Fibroblast of peridontal ligament (primary cell): ENCODE data around the gene SPR.
A peak's percentile ranks its signal among the peaks of the same experiment; 100 is the strongest.

ENCODE experiments used
- DNase-seq: peaks from one replicate; pipeline ENCODE4 v3.0.0-alpha.2; 2010; ENCODE audit errors: extremely low read depth

SPR gene

GRCh38 chr2:72887032-72887739, at the start of gene SPR:
SPR (plus strand) TSS chr2:72887408; CDS start chr2:72887433, 25 bp downstream.
- DNase-seq: peak; percentile 31

- no peak for DNase-seq
These were observed 47.1 kb upstream of the SPR start for GRCh38 chr2:72840066-72840465.

- no peak for DNase-seq
These were observed 45.6 kb upstream of the SPR start for GRCh38 chr2:72841462-72842125.

- no peak for DNase-seq
These were observed 43.9 kb upstream of the SPR start for GRCh38 chr2:72843301-72843700.

- DNase-seq: no peak
These were observed 40.8 kb upstream of the SPR start for GRCh38 chr2:72846171-72847095.

GRCh38 chr2:72847534-72848315, 39.5 kb upstream of the SPR start:
- DNase-seq: no peak

GRCh38 chr2:72848436-72849137, 38.6 kb upstream of the SPR start:
- no peak for DNase-seq

- DNase-seq: no peak
These were observed 38.1 kb upstream of the SPR start for GRCh38 chr2:72849138-72849462.

GRCh38 chr2:72851333-72851732, 35.9 kb upstream of the SPR start:
- DNase-seq: no peak

- peak; percentile 57 for DNase-seq
These were observed 27.4 kb upstream of the SPR start for GRCh38 chr2:72859831-72860262.

GRCh38 chr2:72862239-72862988, 24.8 kb upstream of the SPR start:
- DNase-seq: peak; percentile 86

GRCh38 chr2:72863046-72863445, 24.2 kb upstream of the SPR start:
- DNase-seq: no peak

GRCh38 chr2:72864500-72864899, 22.7 kb upstream of the SPR start:
- peak; percentile 16 for DNase-seq

GRCh38 chr2:72871060-72871459, 16.1 kb upstream of the SPR start:
- DNase-seq: no peak

- no peak for DNase-seq
These were observed 15.3 kb upstream of the SPR start for GRCh38 chr2:72871880-72872279.

GRCh38 chr2:72883356-72883962, 3.7 kb upstream of the SPR start:
- peak; percentile 54 for DNase-seq

- no peak for DNase-seq
These were observed 640 bp upstream of the SPR start for GRCh38 chr2:72886505-72887031.

- DNase-seq: peak; percentile 86
These were observed 681 bp downstream of the SPR start for GRCh38 chr2:72887740-72888437.
